ENCODE data around the gene CELSR1.

Gene CELSR1

DNA sequence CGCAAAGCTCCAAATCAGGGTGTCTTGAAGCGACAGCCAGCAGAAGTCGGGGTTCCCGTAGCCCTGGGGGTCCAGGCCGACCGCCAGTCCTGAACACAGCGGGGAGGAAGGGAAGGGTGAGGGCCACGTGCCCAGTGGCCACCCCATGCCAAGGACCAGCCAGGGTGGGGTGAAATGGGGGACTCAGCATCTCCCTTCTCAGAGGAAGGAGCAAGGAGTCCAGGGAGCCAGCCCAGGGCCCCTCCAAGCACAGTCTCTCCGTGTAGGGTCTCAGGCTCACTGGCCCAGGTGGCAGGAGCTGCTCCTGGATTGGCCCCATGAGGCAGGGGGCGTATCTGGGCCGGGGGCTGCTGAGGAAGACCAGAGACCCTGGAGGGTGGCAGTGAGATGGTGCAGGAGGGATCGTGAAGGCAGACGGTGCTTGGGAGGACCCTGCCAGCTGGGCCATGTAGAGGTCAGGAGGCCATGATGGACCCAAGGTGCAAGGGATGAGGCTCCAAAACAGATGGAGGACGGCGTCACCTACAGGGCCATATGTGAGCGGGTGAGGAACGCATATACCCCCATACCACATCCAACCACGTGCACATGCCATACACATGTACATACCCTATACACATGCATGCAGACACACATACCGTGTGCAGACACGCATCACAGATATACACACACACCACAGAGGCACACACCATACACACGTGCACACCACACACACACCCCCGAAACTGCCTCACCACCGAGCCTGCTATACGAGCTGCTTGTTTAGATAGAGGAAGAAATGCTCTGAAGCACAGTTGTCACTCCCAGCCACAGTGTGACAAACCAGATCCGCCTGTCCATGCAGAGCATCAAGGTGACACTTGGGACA, 167.5 kb downstream of the CELSR1 start:
- no peak overlapping the region for H3K4me2 ChIP-seq (ENCODE audit: low read length)
- no peak overlapping the region for H3K9ac ChIP-seq (ENCODE audit: low read length)
- H3K27me3 ChIP-seq (ENCODE audit: low read depth, low read length): peaks cover 18% of the 10 kb centered on the region; the same call in 1 of the 2 replicates
- H3K4me3 ChIP-seq (ENCODE audit: low read length): no peak overlapping the region
- H3K27ac ChIP-seq (ENCODE audit: low read length): no peak overlapping the region
- H3K36me3 ChIP-seq (replicated peaks; ENCODE audit: low read depth, low read length): no peaks in the 10 kb centered on the region
- H4K20me1 ChIP-seq (ENCODE audit: insufficient read depth, low read length): no peaks in the 10 kb centered on the region
- peaks cover 12% of the 10 kb centered on the region for H3K4me1 ChIP-seq (ENCODE audit: low read length)
- H2AFZ ChIP-seq (ENCODE audit: low read depth, low read length): no peak overlapping the region
- no peaks in the 10 kb centered on the region for H3K79me2 ChIP-seq (ENCODE audit: low read length)
- no peaks in the 10 kb centered on the region for H3K9me3 ChIP-seq (ENCODE audit: insufficient read depth, low read length)
- TF ChIP-seq, protein P1, sequence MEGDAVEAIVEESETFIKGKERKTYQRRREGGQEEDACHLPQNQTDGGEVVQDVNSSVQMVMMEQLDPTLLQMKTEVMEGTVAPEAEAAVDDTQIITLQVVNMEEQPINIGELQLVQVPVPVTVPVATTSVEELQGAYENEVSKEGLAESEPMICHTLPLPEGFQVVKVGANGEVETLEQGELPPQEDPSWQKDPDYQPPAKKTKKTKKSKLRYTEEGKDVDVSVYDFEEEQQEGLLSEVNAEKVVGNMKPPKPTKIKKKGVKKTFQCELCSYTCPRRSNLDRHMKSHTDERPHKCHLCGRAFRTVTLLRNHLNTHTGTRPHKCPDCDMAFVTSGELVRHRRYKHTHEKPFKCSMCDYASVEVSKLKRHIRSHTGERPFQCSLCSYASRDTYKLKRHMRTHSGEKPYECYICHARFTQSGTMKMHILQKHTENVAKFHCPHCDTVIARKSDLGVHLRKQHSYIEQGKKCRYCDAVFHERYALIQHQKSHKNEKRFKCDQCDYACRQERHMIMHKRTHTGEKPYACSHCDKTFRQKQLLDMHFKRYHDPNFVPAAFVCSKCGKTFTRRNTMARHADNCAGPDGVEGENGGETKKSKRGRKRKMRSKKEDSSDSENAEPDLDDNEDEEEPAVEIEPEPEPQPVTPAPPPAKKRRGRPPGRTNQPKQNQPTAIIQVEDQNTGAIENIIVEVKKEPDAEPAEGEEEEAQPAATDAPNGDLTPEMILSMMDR (IDR thresholded peaks at IDR 0.05; ENCODE audit: low read depth, low read length): no peak
- TF ChIP-seq EZH2phosphoT487 (IDR thresholded peaks at IDR 0.05; ENCODE audit: low read depth): no peak

DNA sequence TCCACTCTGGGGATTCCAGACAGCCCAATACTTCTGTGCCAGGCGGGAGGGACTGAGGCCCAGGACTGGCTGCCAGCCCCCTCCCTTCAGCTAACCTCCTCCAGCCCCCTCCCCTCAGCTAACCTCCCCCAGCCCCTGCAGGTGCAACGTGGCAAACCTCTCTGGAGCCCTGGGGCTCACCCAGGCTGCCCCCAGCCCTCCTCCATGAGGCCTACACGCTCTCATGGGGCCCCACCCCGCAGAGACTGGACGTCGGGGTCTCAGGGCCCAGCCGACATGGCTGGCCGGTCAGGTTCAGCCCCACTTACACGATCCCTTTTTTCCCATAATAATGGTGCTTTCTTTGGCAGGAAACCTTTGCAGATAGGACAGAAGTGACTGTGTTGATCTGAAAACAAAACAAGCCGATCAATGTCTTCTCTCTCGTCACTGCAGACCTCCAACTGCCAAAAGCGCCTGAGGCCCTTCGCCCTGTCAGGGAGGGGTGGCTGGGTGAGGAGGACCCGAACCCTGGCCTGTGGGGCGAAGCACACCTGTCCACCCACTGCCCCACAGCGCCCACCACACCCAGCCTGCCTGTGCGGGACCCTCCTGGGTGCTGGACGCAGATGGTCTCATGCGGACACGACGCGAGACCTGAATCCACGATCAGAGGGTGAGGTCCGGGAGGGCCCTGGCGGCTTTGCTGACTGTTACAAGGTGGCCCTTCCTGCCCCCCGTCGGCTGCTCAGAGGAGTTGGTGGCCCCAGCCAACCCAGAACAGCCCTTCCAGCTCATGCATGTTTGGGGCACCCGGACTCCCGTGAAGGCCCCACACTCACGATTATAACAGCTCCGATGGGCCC, 168.3 kb downstream of the CELSR1 start:
- no peaks in the 10 kb centered on the region for H3K9me3 ChIP-seq (ENCODE audit: insufficient read depth, low read length)
- TF ChIP-seq EZH2phosphoT487 (IDR thresholded peaks at IDR 0.05; ENCODE audit: low read depth): no peak
- TF ChIP-seq, protein P1 (IDR thresholded peaks at IDR 0.05; ENCODE audit: low read depth, low read length): no peak
- H2AFZ ChIP-seq (ENCODE audit: low read depth, low read length): no peak overlapping the region
- no peak overlapping the region for H3K4me2 ChIP-seq (ENCODE audit: low read length)
- no peak overlapping the region for H3K4me3 ChIP-seq (ENCODE audit: low read length)
- no peak overlapping the region for H3K27ac ChIP-seq (ENCODE audit: low read length)
- H4K20me1 ChIP-seq (ENCODE audit: insufficient read depth, low read length): no peaks in the 10 kb centered on the region
- H3K79me2 ChIP-seq (ENCODE audit: low read length): no peaks in the 10 kb centered on the region
- H3K27me3 ChIP-seq (ENCODE audit: low read depth, low read length): peaks cover 18% of the 10 kb centered on the region; the same call in 1 of the 2 replicates
- H3K4me1 ChIP-seq (ENCODE audit: low read length): peaks cover 12% of the 10 kb centered on the region
- H3K36me3 ChIP-seq (replicated peaks; ENCODE audit: low read depth, low read length): no peaks in the 10 kb centered on the region
- H3K9ac ChIP-seq (ENCODE audit: low read length): no peak overlapping the region

DNA sequence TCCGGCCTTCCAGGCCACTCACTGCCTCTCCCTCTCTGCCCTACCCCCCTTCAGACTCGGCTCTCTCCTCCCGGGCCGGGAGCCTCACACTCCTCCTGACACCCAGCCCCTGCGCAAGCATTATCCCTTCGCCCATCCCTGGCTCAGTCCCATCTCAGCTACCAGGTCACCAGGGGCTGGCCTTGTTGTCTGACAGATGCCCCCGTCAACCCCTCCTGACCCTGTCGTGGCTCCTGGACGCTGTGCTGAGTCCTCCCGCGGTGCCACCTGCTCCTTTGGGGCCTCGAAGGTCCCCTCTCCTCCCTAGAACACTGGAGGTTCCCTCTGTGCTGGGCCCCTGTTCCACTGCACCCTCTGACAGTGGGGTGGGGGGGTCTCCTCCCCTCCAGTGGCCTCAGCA, 169.0 kb downstream of the CELSR1 start:
- no peaks in the 10 kb centered on the region for H3K36me3 ChIP-seq (replicated peaks; ENCODE audit: low read depth, low read length)
- peaks cover 12% of the 10 kb centered on the region for H3K4me1 ChIP-seq (ENCODE audit: low read length)
- H3K27me3 ChIP-seq (ENCODE audit: low read depth, low read length): peaks cover 18% of the 10 kb centered on the region; the same call in 1 of the 2 replicates
- no peak overlapping the region for H3K9ac ChIP-seq (ENCODE audit: low read length)
- H3K4me2 ChIP-seq (ENCODE audit: low read length): no peak overlapping the region
- no peak overlapping the region for H2AFZ ChIP-seq (ENCODE audit: low read depth, low read length)
- TF ChIP-seq, protein P1 (IDR thresholded peaks at IDR 0.05; ENCODE audit: low read depth, low read length): no peak
- TF ChIP-seq EZH2phosphoT487 (IDR thresholded peaks at IDR 0.05; ENCODE audit: low read depth): no peak
- H3K9me3 ChIP-seq (ENCODE audit: insufficient read depth, low read length): no peaks in the 10 kb centered on the region
- H3K4me3 ChIP-seq (ENCODE audit: low read length): no peak overlapping the region
- H4K20me1 ChIP-seq (ENCODE audit: insufficient read depth, low read length): no peaks in the 10 kb centered on the region
- no peak overlapping the region for H3K27ac ChIP-seq (ENCODE audit: low read length)
- H3K79me2 ChIP-seq (ENCODE audit: low read length): no peaks in the 10 kb centered on the region

DNA sequence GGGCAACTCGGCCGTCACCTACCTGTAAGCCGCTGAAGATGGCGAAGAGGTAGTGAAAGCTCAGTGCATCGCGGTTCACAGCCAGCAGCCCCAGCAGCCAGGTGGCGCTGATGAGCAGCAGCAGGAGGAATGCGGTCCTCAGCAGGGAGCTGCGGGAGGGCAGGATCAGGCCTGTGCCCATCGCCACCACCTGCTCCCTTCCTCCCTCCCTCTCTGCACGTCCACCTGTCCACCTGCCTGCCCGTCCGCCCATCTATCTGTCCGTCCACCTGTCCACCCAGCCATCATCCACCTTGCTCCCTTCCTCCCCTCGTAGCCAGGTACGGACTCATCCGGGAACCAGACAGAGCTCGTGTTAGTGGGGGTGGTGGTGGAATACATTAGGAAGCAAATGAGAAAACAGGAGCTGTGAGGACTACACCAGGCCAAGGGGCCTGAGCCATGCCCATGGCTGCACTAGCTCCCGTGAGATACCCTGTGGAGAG, 169.7 kb downstream of the CELSR1 start:
- peak overlapping the region; percentile 36; the same call in 1 of the 2 replicates for H2AFZ ChIP-seq (ENCODE audit: low read depth, low read length)
- peak overlapping the region; percentile 29; the same call in 1 of the 2 replicates for H3K9ac ChIP-seq (ENCODE audit: low read length)
- H3K9me3 ChIP-seq (ENCODE audit: insufficient read depth, low read length): no peaks in the 10 kb centered on the region
- no peaks in the 10 kb centered on the region for H4K20me1 ChIP-seq (ENCODE audit: insufficient read depth, low read length)
- H3K79me2 ChIP-seq (ENCODE audit: low read length): no peaks in the 10 kb centered on the region
- no peaks in the 10 kb centered on the region for H3K36me3 ChIP-seq (replicated peaks; ENCODE audit: low read depth, low read length)
- H3K27ac ChIP-seq (ENCODE audit: low read length): no peak overlapping the region
- H3K4me3 ChIP-seq (ENCODE audit: low read length): peak overlapping the region; percentile 76
- TF ChIP-seq EZH2phosphoT487 (IDR thresholded peaks at IDR 0.05; ENCODE audit: low read depth): no peak
- TF ChIP-seq, protein P1 (IDR thresholded peaks at IDR 0.05; ENCODE audit: low read depth, low read length): peak; percentile 95
- H3K4me2 ChIP-seq (ENCODE audit: low read length): peak overlapping the region; percentile 86
- peaks cover 18% of the 10 kb centered on the region; the same call in 1 of the 2 replicates for H3K27me3 ChIP-seq (ENCODE audit: low read depth, low read length)
- peaks cover 19% of the 10 kb centered on the region for H3K4me1 ChIP-seq (ENCODE audit: low read length)

Data from OCI-LY3 (cell line).